ENCODE measurements around the gene ATP2A2.

Gene ATP2A2

GRCh38 chr12:110258466-110258865 lies 22.6 kb upstream of the ATP2A2 start:
- no peak for DNase-seq (ENCODE audit: low read depth in 2 of 2, low spot score in 1 of 2)

- no peak for DNase-seq (ENCODE audit: low read depth in 2 of 2, low spot score in 1 of 2)
Observed at GRCh38 chr12:110262442-110263388, 18.3 kb upstream of the ATP2A2 start.

- DNase-seq (ENCODE audit: low read depth in 2 of 2, low spot score in 1 of 2), result no peak
Observed at GRCh38 chr12:110266381-110266960, 14.6 kb upstream of the ATP2A2 start.

GRCh38 chr12:110266980-110267620 lies 13.9 kb upstream of the ATP2A2 start:
- DNase-seq (ENCODE audit: low read depth in 2 of 2, low spot score in 1 of 2), result no peak

GRCh38 chr12:110269622-110270124 lies 11.4 kb upstream of the ATP2A2 start:
- DNase-seq (ENCODE audit: low read depth in 2 of 2, low spot score in 1 of 2), result no peak

GRCh38 chr12:110270125-110270962 lies 10.7 kb upstream of the ATP2A2 start:
- DNase-seq (ENCODE audit: low read depth in 2 of 2, low spot score in 1 of 2), result no peak

- DNase-seq (ENCODE audit: low read depth in 2 of 2, low spot score in 1 of 2), result no peak
Observed at GRCh38 chr12:110271015-110271414, 10.0 kb upstream of the ATP2A2 start.

- DNase-seq (ENCODE audit: low read depth in 2 of 2, low spot score in 1 of 2), result no peak
Observed at GRCh38 chr12:110277530-110278254, 3.4 kb upstream of the ATP2A2 start.

GRCh38 chr12:110278255-110278536 lies 2.9 kb upstream of the ATP2A2 start:
- no peak for DNase-seq (ENCODE audit: low read depth in 2 of 2, low spot score in 1 of 2)

GRCh38 chr12:110279566-110280375 lies 1.3 kb upstream of the ATP2A2 start:
- no peak for DNase-seq (ENCODE audit: low read depth in 2 of 2, low spot score in 1 of 2)

- DNase-seq (ENCODE audit: low read depth in 2 of 2, low spot score in 1 of 2), result peak; percentile 13 to 19
Observed at GRCh38 chr12:110280392-110280778, 662 bp upstream of the ATP2A2 start.

GRCh38 chr12:110281549-110282299 lies 677 bp downstream of the ATP2A2 start:
- DNase-seq (ENCODE audit: low read depth in 2 of 2, low spot score in 1 of 2), result peak in 1 of 2 donors; percentile 5

GRCh38 chr12:110282300-110282860 lies 1.3 kb downstream of the ATP2A2 start:
- no peak for DNase-seq (ENCODE audit: low read depth in 2 of 2, low spot score in 1 of 2)

- no peak for DNase-seq (ENCODE audit: low read depth in 2 of 2, low spot score in 1 of 2)
Observed at GRCh38 chr12:110282956-110283817, 2.1 kb downstream of the ATP2A2 start.

GRCh38 chr12:110284597-110284996 lies 3.5 kb downstream of the ATP2A2 start:
- DNase-seq (ENCODE audit: low read depth in 2 of 2, low spot score in 1 of 2), result no peak

GRCh38 chr12:110286623-110287022 lies 5.6 kb downstream of the ATP2A2 start:
- no peak for DNase-seq (ENCODE audit: low read depth in 2 of 2, low spot score in 1 of 2)

- DNase-seq (ENCODE audit: low read depth in 2 of 2, low spot score in 1 of 2), result no peak
Observed at GRCh38 chr12:110287986-110288385, 6.9 kb downstream of the ATP2A2 start.
